Upper lobe of left lung (tissue), 4 donors: ENCODE data around the gene UTF1.

Experiments
- EP300 ChIP-seq, 4 donors: sonication (generic); formaldehyde crosslinking; IDR thresholded peaks; one replicate each; pipeline ENCODE4 v1.5.1; 2017; ENCODE audit warnings: antibody characterized with exemption in 4 of 4, control low read depth in 2 of 4
- POLR2A ChIP-seq, 4 donors: fragments of 450-650 bp; IDR thresholded peaks; one replicate each; pipeline ENCODE4 v1.5.1; 2016 to 2017; ENCODE audit warnings: antibody characterized with exemption in 4 of 4, mild to moderate bottlenecking in 2 of 4
- POLR2AphosphoS5 ChIP-seq, 2 donors: sonication (generic); formaldehyde crosslinking; IDR thresholded peaks; one replicate each; pipeline ENCODE4 v1.5.1; 2017; ENCODE audit warnings: antibody characterized with exemption in 2 of 2
- TF ChIP-seq, protein P1 (sequence below), 6 experiments: fragments of 450-650 bp in 4 of 6; fragments of 200-600 bp in 2 of 6; sonication (generic) in 2 of 6; IDR thresholded peaks; one replicate each; pipeline ENCODE4 v1.5.1; 2016 to 2019; ENCODE audit warnings: antibody characterized with exemption in 6 of 6

GRCh38 chr10:133221331-133221730 is 8.7 kb upstream of the UTF1 start:
- TF ChIP-seq, protein P1, sequence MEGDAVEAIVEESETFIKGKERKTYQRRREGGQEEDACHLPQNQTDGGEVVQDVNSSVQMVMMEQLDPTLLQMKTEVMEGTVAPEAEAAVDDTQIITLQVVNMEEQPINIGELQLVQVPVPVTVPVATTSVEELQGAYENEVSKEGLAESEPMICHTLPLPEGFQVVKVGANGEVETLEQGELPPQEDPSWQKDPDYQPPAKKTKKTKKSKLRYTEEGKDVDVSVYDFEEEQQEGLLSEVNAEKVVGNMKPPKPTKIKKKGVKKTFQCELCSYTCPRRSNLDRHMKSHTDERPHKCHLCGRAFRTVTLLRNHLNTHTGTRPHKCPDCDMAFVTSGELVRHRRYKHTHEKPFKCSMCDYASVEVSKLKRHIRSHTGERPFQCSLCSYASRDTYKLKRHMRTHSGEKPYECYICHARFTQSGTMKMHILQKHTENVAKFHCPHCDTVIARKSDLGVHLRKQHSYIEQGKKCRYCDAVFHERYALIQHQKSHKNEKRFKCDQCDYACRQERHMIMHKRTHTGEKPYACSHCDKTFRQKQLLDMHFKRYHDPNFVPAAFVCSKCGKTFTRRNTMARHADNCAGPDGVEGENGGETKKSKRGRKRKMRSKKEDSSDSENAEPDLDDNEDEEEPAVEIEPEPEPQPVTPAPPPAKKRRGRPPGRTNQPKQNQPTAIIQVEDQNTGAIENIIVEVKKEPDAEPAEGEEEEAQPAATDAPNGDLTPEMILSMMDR (IDR thresholded peaks at IDR 0.05) = no peak
- TF ChIP-seq POLR2AphosphoS5 (IDR thresholded peaks at IDR 0.05) (no peak), POLR2A (IDR thresholded peaks at IDR 0.05) (no peak), EP300 (IDR thresholded peaks at IDR 0.05) (no peak)
